NCI-H446 treated with DMSO at 0.1 percent for 48 hours (cell line): ENCODE data around the gene RHBDD2.
"Not testable (repeated sequence)": the region's sequence is repeated elsewhere in the genome, so short reads cannot be mapped to it uniquely, and the experiment has no call there.

Experiments used
- DNase-seq: peaks from one replicate; lab custom pipeline; 2025; lab: John Stamatoyannopoulos, UW

RHBDD2 gene

DNA sequence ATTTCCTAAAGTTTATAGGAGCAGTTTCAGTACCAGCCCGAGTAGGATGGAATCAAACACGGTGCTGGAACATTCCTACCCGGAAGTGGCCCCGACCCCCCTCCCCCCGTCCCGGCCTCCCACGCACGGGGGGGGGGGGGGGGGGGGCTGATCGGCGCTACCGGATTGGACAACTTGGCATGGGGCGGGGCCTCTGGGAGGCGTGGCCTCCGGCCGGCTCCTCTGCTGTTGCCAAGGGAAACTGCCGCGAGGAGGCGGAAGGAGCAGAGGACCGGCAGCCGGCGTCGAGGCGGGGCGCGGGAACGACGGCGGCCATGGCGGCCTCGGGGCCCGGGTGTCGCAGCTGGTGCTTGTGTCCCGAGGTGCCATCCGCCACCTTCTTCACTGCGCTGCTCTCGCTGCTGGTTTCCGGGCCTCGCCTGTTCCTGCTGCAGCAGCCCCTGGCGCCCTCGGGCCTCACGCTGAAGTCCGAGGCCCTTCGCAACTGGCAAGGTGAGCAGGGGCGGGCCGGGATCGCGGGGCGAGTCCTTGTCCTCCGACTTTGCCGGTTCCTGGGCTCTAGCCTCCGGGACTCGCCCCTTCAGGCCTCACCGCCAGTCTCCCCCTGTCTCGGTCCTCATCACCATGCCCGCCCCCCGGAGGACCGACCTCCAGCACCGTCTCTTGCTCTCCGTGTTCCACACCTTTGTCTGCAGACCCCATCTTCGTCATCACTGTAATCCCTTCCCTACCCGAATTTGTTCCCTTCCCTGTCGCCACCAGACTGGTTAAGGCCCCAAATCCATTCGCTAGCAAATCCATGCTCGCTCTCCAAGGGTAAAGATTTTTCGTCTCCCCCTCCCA is at the start of gene RHBDD2:
Gene RHBDD2 (plus strand): TSS at position 266 of the 843 bp plus-strand sequence. CDS start 49 bp downstream, at position 315.
- peak; percentile 42 for DNase-seq

DNA sequence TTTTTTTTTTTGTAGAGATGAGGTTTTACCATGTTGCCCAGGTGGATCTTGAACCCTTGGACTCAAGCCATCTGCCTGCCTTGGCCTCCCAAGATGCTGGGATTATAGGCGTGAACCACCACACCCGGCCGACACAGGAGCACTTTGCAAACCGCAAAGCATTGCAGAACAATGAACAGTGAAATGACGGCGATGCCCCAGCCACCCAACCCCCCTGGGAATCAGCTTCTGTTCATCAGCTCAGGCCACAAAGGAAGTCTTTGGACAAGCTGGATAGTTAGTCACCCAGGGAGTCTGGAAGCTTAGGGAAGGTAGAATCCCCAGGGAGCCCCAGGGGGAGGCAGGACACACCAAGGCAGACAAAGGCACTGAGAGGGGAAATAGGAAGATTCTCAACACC is 49.2 kb upstream of the RHBDD2 start:
- DNase-seq, result not testable (repeated sequence)

DNA sequence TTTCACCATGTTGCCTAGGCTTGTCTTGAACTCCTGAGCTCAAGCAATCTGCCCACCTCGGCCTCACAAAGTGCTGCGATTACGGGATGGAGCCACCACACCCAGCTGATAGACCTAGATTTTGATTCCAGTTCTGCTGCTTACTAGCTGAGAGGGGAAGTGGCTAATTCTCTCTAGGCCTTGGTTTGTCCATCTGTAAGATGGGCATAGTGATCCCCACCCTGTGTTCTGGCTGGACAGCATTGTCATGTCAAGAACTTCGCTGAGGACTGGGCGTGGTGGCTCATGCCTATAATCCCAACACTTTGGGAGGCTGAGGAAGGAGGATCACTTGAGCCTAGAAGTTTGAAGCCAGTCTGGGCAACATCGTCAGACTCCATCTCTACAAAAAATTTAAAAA is 47.9 kb upstream of the RHBDD2 start:
- no peak for DNase-seq

DNA sequence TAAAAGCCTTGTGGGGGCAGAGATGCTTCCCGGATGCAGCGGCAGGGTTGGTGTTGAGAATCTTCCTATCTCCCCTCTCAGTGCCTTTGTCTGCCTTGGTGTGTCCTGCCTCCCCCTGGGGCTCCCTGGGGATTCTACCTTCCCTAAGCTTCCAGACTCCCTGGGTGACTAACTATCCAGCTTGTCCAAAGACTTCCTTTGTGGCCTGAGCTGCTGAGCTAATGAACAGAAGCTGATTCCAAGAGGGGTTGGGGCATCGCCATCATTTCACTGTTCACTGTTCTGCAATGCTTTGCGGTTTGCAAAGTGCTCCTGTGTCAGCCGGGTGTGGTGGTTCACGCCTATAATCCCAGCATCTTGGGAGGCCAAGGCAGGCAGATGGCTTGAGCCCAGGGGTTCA is 45.2 kb upstream of the RHBDD2 start:
- not testable (repeated sequence) for DNase-seq

DNA sequence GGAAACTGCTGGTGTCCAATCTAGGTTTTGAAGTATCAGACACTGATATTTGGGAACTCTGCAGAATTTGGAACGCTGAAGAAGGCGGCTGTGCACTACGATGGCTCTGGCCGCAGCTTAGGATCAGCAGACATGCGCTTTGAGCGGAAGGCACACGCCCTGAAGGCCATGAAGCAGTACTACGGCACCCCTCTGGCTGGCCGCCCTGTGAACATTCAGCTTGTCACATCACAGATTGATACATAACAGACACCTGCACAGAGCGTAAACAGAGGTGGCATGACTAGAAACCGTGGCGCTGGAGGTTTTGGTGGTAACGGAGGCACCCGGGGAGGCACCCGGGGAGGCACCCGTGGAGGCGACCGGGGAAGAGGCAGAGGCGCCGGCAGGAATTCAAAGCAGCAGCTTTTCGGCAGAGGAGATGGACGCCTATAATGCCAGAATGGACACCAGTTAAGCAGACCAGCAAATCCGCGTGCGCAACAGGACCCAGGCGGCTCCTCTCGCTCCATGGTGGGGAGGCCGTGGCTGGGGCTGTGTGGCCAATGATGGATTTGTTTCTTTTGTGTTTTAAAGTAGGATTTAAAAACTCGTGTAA is 43.0 kb upstream of the RHBDD2 start:
- DNase-seq, result no peak

DNA sequence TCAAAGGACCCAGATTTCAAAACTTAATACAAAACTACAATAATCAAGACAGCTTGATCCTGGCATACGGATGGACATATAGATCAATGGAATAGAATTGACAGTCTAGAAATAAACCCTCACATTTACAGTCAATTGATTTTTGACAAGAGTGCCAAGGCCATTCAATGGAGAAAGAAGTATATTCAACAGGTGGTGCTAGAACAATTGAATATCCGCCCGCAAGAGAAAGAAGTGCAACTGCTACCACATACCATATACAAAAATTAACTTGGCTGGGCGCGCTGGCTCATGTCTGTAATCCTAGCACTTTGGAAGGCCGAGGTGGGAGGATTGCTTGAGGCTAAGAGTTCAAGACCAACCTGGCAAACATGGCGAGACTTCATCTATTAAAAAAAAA is 42.0 kb upstream of the RHBDD2 start:
- no peak for DNase-seq

DNA sequence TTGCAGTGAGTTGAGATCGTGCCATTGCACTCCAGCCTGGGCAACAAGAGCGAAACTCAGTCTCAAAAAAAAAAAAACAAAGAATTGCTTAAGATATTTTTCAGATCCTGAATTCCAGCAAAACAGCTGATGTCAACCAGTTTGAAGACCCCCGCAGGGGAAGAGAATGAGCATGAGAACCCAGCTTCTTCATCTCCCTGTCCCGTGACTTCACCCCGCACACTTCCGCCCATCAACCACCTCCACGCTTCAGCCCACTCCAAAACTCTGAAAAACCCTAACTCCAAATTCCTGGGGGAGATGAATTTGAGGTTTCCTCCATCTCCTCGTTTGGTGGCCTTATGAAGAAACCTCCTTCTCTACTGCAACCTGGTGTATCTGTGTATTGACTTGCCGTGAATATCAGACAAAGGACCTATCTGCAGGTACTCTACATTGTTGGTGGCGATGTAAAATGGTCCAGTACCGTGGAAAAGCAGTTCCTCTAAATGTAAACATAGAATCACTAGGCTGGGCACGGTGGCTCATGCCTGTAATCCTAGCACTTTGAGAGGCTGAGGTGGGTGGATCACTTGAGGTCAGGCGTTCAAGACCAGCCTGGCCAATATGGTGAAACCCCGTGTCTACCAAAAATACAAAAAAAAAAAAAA is 40.4 kb upstream of the RHBDD2 start:
- not testable (repeated sequence) for DNase-seq

DNA sequence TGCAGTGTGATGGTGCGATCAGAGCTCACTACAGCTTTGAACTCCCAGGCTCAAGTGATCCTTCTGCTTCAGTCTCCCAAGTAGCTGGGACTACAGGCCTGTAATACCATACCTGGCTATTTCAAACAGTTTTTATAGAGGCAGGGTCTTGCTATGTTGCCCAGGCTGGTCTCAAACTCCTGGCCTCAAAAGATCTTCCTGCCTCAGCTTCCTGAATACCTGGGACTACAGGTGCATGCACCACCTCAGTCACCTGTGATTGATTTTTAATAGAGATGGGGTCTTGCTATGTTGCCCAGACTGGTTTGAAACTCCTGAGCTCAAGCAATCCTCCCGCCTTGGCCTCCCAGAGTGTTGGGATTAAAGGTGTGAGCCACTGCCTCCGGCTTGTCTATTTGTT is 38.8 kb upstream of the RHBDD2 start:
- DNase-seq, result no peak

DNA sequence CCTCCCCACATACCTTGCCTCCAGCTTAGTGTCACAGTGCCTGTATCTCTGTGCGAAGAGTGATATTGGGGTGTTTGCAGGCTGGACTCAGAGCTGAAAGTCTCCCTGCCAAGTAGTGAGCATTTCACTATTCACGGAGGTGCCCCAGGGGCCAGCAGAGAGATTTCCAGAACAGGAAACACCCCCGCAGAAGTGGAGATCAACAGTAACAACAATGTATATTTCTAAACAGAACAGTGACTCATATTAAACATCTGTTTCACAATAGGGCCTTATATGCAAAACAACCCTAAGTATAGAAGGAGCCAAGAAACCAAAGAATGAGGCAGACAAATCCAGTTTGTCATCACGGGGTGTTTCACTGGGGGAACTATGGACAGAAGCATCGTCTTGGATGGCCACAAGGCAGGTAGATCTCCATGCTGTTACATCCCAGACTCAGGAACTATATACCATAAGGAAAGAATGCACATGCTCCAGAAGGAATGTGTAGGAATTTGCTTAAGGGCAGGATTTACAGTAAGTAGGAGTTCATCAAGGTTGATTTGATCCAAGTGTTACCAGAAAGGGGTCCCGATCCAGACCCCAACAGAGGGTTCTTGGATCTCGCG is 35.9 kb upstream of the RHBDD2 start:
- DNase-seq, result no peak

DNA sequence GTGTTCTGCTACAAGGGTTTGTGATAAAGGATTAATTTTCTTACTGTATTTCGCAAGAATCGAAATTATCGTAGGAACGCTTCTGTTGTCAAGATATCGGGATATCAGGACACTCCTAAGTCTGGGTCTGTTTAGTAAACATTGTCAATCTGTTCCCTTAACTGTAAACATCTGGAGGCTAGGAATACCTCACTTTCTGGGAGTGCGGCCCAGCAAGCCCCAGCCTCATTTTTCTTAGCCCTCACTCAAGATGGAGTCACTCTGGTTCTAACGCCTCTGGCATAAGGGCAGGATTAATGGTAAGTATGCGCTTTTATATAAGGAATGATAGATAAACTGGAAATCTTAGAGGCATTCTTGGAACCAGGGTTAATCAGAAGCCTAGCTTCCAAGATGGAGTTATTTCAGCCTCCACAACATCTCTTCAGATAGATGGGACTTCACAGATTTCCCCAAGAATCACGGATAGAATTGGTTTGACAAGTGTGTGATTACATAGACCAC is 35.2 kb upstream of the RHBDD2 start:
- no peak for DNase-seq

DNA sequence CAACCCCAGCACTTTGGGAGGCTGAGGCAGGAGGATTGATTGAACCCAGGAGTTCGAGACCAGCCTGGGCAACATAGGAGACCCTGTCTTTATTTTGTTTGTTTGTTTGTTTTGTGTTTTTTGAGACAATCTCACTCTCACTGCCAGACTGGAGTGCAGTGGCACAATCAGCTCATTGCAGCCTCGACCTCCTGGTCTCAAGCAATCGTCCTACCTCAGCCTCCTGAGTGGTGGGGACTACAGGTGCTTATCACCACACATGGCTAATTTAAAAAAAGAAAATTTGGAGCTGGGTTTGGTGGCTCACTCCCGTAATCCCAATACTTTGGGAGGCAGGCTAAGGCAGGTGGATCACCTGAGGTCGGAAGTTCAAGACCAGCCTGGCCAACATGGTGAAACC is 34.7 kb upstream of the RHBDD2 start:
- DNase-seq, result no peak

DNA sequence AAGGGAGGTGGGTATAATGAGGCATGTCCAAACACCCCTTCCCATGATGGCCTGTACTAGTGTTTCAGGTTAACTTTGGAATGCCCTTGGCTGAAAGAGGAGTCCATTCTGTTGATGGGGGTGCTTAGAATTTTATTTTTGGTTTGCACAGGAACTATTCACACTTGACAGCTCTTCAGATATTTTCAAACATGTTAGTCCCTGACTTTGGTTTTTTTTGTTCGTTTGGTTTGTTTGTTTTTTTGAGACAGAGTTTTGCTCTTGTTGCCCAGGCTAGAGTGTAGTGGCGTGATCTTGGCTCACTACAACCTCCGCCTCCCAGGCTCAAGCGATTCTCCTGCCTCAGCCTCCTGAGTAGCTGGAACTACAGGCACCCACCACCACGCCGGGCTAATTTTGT is 33.7 kb upstream of the RHBDD2 start:
- not testable (repeated sequence) for DNase-seq

DNA sequence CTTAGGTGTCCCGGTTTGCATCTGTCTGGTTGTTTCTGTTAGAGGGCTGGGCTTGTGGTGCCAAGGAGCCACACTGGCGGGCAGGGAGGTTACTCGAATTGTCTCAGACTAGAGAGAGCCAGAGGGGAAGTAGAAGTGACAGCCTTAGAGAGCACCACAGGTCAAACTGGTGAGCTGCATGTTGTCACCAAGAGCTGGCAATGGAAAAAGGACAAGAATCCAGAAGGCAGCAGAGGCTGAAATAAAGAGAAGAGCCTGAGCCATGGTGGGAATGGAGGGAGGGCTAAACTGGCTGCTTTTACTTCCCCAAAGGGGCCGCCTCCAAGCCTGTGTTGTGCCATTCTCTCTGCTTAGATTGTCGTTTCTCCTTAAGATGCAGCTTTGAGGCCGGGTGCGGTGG is 31.1 kb upstream of the RHBDD2 start:
- no peak for DNase-seq

DNA sequence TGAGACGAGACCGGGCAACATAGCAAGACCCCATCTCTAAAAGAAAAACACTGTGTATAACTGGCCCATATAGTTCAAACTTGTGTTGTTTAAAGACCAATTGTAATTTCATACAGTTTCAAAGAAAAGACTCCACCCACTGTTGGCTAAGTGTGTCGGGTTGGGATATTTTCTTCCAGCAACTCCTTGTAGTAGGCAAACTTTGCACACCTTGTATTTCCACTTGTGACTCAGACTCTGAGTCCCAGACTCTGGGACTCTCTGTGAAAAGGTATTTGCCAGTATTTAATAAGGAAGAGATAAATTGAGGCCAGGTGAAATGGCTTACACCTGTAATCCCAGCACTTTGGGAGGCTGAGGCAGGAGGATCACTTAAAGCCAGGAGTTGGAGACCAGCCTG is 29.3 kb upstream of the RHBDD2 start:
- no peak for DNase-seq

DNA sequence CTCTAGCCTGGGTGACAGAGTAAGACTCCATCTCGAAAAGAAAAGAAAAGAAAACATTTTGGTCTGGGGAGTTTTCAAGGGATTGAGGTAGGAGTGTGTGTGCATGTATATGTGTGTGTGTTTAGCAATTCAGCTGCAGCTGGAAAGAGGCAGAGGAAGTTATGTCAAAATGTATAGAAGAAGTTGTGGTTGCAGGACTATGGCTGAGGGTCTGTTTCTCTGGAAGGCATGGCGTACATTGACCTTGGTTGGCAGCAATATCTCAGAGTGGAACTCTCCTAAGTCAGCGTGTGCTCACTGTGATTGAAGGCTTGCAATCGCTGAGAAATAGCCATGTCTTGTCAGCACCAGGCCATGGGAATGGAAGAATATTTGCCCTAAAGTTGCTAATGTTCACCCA is 28.6 kb upstream of the RHBDD2 start:
- DNase-seq, result no peak

DNA sequence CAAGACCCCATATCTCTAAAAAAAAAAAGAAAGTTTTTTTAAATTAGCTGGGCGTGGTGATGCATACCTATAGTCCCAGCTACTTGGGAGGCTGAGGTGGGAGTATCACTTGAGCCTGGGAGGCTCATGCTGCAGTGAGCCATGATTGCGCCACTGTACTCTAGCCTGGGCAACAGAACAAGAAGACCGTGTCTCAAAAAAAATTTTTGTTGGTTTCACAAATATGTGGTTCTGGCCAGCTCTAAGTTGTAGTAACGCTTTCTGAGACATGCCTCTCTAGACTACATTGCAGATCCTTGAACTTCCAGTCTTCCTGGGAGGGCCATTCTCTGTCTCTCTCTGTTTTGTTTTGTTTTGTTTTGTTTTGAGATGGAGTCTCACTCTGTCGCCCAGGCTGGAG is 24.6 kb upstream of the RHBDD2 start:
- no peak for DNase-seq

DNA sequence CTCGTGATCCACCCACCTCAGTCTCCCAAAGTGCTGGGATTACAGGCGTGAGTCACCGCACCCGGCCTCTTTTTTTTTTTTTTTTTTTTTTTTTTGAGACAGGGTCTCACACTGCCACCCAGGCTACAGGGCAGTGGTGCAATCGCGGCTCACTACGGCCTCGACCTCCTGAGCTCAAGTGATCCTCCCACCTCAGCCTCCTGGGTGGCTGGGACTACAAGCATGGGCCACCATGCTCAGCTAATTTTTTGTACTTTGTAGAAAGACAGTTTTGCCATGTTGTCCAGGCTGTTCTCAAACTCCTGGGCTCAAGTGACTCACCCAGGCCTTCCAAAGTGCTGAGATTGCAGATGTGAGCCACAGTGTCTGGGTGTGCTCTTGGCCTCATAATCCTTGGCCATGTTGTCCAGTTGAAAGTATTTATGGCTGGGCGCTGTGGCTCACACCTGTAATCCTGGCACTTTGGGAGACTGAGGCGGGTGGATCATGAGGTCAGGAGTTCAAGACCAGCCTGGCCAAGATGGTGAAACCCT is 24.0 kb upstream of the RHBDD2 start:
- not testable (repeated sequence) for DNase-seq

DNA sequence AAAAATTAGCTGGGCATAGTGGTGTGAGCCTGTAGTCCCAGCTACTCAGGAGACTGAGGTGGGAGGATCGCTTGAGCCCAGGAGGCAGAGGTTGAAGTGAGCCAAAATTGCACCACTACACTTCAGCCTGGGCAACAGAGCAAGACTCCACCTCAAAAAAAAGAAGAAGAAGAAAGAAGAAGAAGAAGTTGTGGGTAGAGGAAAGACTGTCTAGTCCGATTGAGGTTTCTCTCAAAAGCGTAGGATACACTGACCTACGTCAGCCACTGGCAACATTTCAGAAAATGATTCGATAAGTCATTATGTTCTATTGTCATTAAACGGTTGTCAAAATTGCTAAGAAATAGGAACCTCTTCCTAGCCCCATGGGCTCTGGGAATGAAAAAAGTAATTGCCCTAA is 22.3 kb upstream of the RHBDD2 start:
- DNase-seq, result no peak

DNA sequence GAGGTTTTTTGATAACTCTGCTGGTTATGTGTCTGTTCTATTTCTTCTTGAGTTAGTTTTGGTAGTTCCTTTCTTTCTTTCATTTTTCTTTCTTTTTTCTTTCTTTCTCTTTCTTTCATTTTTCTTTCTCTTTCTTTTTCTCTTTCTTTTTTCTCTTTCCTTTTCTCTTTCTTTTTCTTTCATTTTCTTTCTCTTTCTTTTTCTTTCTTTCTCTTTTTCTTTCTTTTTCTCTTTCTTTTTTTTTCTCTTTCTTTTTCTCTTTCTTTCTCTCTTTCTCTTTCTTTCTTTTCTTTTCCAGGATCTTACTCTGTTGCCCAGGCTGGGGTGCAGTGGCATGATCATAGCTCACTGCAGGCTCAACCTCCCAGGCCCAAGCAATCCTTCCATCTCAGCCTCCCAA is 20.4 kb upstream of the RHBDD2 start:
- DNase-seq, result no peak

DNA sequence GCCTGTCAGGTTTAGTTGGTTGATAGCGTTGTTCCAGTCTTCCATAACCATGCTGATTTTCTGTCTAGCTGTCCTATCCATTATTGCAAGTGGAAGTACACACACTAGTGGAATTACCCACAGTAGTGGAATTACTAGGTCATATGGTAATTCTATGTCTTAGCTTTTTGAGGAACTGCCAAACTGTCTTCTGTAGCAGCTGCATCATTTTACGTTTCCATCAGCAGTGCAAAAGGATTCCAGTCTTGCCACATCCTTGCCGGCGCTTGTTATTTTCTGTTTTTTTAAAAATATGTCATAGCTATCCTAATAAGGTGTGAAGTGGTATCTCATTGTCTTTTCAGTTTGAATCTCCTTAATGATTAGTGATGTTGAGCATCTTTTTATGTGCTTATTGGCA is 17.2 kb upstream of the RHBDD2 start:
- no peak for DNase-seq

DNA sequence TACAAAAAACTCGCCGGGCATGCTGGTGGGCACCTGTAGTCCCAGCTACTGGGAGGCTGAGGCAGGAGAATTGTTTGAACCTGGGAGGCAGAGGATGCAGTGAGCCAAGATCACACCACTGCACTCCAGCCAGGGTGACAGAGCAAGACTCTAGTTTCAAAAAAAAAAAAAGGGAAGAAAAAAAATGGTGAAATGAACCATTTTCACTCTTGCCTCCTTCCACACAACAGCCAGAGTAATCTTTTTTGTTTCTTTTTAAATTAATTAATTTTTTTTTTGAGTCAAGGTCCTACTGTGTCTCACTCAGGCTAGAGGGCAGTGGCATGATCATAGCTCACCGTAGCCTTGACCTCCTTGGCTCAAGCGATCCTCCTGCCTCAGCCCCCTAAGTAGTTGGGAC is 14.6 kb upstream of the RHBDD2 start:
- DNase-seq, result not testable (repeated sequence)

DNA sequence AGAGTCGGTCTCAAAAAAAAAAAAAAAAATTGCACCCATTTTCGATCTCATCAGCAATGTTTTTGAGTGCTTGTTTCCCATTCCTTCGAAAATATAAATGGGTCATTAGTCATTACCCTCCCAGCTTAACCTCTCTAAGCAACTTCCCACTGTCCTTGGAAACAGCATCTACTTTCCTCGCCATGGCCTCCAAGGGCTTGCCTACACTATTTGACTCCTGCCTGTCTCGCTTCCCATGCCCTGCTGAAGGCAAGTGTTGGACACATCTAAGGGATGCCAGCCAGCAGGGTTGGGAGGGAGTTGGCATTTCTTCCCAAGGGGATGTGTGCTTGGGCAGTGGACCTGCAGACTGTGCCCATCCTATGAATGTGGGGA is 12.7 kb upstream of the RHBDD2 start:
- no peak for DNase-seq
